Liver (tissue), 9 donors: Measurements from ENCODE around the gene DENND4A. TPM values are rescaled to one million over a fixed set of nuclear protein-coding genes. Genes with fewer than 3 reads are reported as not detected.
"Not testable (repeated sequence)": the region's sequence is repeated elsewhere in the genome, so short reads cannot be mapped to it uniquely, and the experiment has no call there.

Experiments used
- DNase-seq: peaks from one replicate; pipeline ENCODE4 v3.0.0-alpha.2; 2017; ENCODE audit warnings: low spot score
- H3K27ac ChIP-seq, 2 donors: one replicate each; pipeline ENCODE4 v1.7.0; 2013; ENCODE audit warnings: inconsistent platforms in 2 of 2, low read length in 2 of 2, control low read depth in 1 of 2, low read depth in 1 of 2, mild to moderate bottlenecking in 1 of 2
- H3K27me3 ChIP-seq, 4 donors: one replicate each; pipeline versions ENCODE4 v1.6.1 to v1.7.0; 2013; ENCODE audit warnings: low read length in 3 of 4, inconsistent platforms in 1 of 4, mild to moderate bottlenecking in 1 of 4, moderate library complexity in 1 of 4; ENCODE audit not compliant: control insufficient read depth in 4 of 4, insufficient read depth in 4 of 4
- H3K36me3 ChIP-seq, 4 donors: one replicate each; pipeline versions ENCODE4 v1.6.1 to v1.7.0; 2013; ENCODE audit warnings: low read length in 3 of 4, mild to moderate bottlenecking in 3 of 4, low read depth in 1 of 4, moderate library complexity in 1 of 4; ENCODE audit not compliant: control insufficient read depth in 4 of 4, insufficient read depth in 3 of 4
- H3K4me1 ChIP-seq, 4 donors: one replicate each; pipeline versions ENCODE4 v1.6.1 to v1.7.0; 2013; ENCODE audit warnings: low read length in 3 of 4, mild to moderate bottlenecking in 3 of 4, moderate library complexity in 1 of 4; ENCODE audit not compliant: control insufficient read depth in 4 of 4, insufficient read depth in 4 of 4
- H3K4me3 ChIP-seq, 3 donors: one replicate each; pipeline versions ENCODE4 v1.6.1 to v1.7.0; 2013; ENCODE audit warnings: low read length in 3 of 3, control low read depth in 1 of 3, low read depth in 1 of 3, mild to moderate bottlenecking in 1 of 3
- H3K9ac ChIP-seq, 2 donors: one replicate each; pipeline ENCODE4 v1.7.0; 2013; ENCODE audit warnings: low read length in 2 of 2, mild to moderate bottlenecking in 2 of 2, moderate library complexity in 2 of 2, control low read depth in 1 of 2, low read depth in 1 of 2
- H3K9me3 ChIP-seq, 4 donors: one replicate each; pipeline versions ENCODE4 v1.6.1 to v1.7.0; 2013; ENCODE audit warnings: low read length in 3 of 4; ENCODE audit not compliant: control insufficient read depth in 4 of 4
- EGR1 ChIP-seq, 2 donors: IDR thresholded peaks; 2 replicates each; pipeline ENCODE4 v1.6.1; 2016 to 2018; ENCODE audit warnings: antibody characterized with exemption in 2 of 2, low read depth in 2 of 2
- FOXA2 ChIP-seq: IDR thresholded peaks from 2 replicates; pipeline ENCODE4 v1.6.1; 2016; ENCODE audit warnings: antibody characterized with exemption
- GABPA ChIP-seq, 2 donors: IDR thresholded peaks in 1 of 2; conservative IDR thresholded peaks in 1 of 2; 2 replicates each; pipeline ENCODE4 v1.6.1; 2016; ENCODE audit warnings: antibody characterized with exemption in 2 of 2, mild to moderate bottlenecking in 1 of 2, moderate library complexity in 1 of 2
- HNF4A ChIP-seq, 2 donors: conservative IDR thresholded peaks; 2 replicates each; pipeline ENCODE4 v1.6.1; 2016; ENCODE audit warnings: antibody characterized with exemption in 2 of 2, mild to moderate bottlenecking in 2 of 2
- HNF4G ChIP-seq: IDR thresholded peaks from 2 replicates; pipeline ENCODE4 v1.6.1; 2016; ENCODE audit warnings: antibody characterized with exemption
- NR2F2 ChIP-seq: IDR thresholded peaks from 2 replicates; pipeline ENCODE4 v1.6.1; 2016; ENCODE audit warnings: antibody characterized with exemption
- RXRA ChIP-seq, 2 donors: IDR thresholded peaks; 2 replicates each; pipeline ENCODE4 v1.6.1; 2017 to 2018; ENCODE audit warnings: antibody characterized with exemption in 2 of 2, mild to moderate bottlenecking in 1 of 2
- SP1 ChIP-seq: IDR thresholded peaks from 2 replicates; pipeline ENCODE4 v1.6.1; 2018; ENCODE audit warnings: antibody characterized with exemption, mild to moderate bottlenecking
- YY1 ChIP-seq: IDR thresholded peaks from 2 replicates; pipeline ENCODE4 v1.6.1; 2016; ENCODE audit warnings: antibody characterized with exemption, mild to moderate bottlenecking
- WGBS: extraction: QIAGEN DNeasy Blood & Tissue Kit; methylation state at CpG from one replicate; pipeline ENCODE4 v1.1.7; 2013; 5-methylcytosine and 5-hydroxymethylcytosine counted together
- polyA plus RNA-seq, 2 donors: library from polyadenylated mRNA; stranded (reverse) in 1 of 2; unstranded in 1 of 2; fragments of 200-250 nt in 1 of 2; fragments of >200 nt in 1 of 2; fragmentation: Nextera tagmentation in 1 of 2; extraction: Ambion mirVana in 1 of 2; gene quantifications; one replicate each; pipeline versions ENCODE4 v1.2.1 to v1.2.3, GENCODE V29; 2013 to 2015
- total RNA-seq, 2 donors: library from RNA; depleted of rRNA; stranded (reverse); fragments of >200 nt; gene quantifications; one replicate each; pipeline ENCODE4 v1.2.3, GENCODE V29; 2014
- TF ChIP-seq, protein P1 (sequence below): IDR thresholded peaks from 2 replicates; pipeline ENCODE4 v1.6.1; 2016; ENCODE audit warnings: antibody characterized with exemption
- TF ChIP-seq, protein P2 (sequence below): IDR thresholded peaks from 2 replicates; pipeline ENCODE4 v1.6.1; 2016; ENCODE audit warnings: antibody characterized with exemption
- TF ChIP-seq, protein P3 (sequence below): fragments of 150-350 bp; IDR thresholded peaks from 2 replicates; pipeline ENCODE4 v1.5.1; 2017; ENCODE audit warnings: improper control_type of control experiment, low read depth, low read length; ENCODE audit not compliant: missing input control
- TF ChIP-seq, protein P4 (sequence below): IDR thresholded peaks from 2 replicates; pipeline ENCODE4 v1.6.1; 2016; ENCODE audit warnings: antibody characterized with exemption
- TF ChIP-seq, protein P5 (sequence below): IDR thresholded peaks from 2 replicates; pipeline ENCODE4 v1.6.1; 2016; ENCODE audit warnings: antibody characterized with exemption, mild to moderate bottlenecking
- donor health status: healthy.
- donor health status: healthy.
- donor health status: healthy.
- donor health status: healthy.
- donor health status: healthy.

The DENND4A gene
- total and polyA plus RNA-seq, 4 donors, result 5.2 to 75.5 (median 23.9) TPM

DNA sequence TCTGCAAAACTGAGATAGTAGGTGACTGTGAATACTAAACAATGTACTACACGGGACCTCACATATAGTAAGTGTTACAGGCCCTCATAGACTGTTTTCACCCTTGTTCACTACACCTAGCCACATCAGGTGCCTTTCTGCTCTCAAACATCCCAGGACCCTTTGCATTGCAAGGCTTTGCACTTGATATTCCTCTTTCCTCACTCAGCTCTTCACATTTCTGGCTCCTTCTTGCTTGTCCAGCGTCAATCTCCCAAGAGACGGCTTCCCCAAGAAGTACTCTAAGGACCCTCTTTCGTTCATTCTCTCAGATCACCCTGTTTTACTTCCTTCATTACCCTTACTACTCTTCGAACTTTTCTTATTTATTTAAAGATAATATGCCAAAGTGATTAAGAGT lies 10.0 kb downstream of the DENND4A start:
- no peaks in the 10 kb centered on the region for H3K27me3 ChIP-seq
- peaks cover 6 to 11% (median 9%) of the 10 kb centered on the region in 4 donors for H3K4me1 ChIP-seq
- 94% methylated on average over 5 of the region's 5 CpGs for WGBS
- TF ChIP-seq HNF4A (conservative IDR thresholded peaks at IDR 0.05) (no peak), YY1 (no peak), HNF4G (no peak), SP1 (no peak), NR2F2 (no peak), FOXA2 (no peak), RXRA (IDR thresholded peaks at IDR 0.05) (no peak), EGR1 (IDR thresholded peaks at IDR 0.05; ENCODE audit: low read depth in 2 of 2) (no peak), GABPA (IDR thresholded peaks at IDR 0.05 in 1 of 2, conservative IDR thresholded peaks at IDR 0.05 in 1 of 2) (no peak)
- TF ChIP-seq, protein P1, sequence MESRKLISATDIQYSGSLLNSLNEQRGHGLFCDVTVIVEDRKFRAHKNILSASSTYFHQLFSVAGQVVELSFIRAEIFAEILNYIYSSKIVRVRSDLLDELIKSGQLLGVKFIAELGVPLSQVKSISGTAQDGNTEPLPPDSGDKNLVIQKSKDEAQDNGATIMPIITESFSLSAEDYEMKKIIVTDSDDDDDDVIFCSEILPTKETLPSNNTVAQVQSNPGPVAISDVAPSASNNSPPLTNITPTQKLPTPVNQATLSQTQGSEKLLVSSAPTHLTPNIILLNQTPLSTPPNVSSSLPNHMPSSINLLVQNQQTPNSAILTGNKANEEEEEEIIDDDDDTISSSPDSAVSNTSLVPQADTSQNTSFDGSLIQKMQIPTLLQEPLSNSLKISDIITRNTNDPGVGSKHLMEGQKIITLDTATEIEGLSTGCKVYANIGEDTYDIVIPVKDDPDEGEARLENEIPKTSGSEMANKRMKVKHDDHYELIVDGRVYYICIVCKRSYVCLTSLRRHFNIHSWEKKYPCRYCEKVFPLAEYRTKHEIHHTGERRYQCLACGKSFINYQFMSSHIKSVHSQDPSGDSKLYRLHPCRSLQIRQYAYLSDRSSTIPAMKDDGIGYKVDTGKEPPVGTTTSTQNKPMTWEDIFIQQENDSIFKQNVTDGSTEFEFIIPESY, result no peak
- TF ChIP-seq, protein P2, sequence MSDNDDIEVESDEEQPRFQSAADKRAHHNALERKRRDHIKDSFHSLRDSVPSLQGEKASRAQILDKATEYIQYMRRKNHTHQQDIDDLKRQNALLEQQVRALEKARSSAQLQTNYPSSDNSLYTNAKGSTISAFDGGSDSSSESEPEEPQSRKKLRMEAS, result no peak
- TF ChIP-seq, protein P3, sequence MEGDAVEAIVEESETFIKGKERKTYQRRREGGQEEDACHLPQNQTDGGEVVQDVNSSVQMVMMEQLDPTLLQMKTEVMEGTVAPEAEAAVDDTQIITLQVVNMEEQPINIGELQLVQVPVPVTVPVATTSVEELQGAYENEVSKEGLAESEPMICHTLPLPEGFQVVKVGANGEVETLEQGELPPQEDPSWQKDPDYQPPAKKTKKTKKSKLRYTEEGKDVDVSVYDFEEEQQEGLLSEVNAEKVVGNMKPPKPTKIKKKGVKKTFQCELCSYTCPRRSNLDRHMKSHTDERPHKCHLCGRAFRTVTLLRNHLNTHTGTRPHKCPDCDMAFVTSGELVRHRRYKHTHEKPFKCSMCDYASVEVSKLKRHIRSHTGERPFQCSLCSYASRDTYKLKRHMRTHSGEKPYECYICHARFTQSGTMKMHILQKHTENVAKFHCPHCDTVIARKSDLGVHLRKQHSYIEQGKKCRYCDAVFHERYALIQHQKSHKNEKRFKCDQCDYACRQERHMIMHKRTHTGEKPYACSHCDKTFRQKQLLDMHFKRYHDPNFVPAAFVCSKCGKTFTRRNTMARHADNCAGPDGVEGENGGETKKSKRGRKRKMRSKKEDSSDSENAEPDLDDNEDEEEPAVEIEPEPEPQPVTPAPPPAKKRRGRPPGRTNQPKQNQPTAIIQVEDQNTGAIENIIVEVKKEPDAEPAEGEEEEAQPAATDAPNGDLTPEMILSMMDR, result no peak
- TF ChIP-seq, protein P4, sequence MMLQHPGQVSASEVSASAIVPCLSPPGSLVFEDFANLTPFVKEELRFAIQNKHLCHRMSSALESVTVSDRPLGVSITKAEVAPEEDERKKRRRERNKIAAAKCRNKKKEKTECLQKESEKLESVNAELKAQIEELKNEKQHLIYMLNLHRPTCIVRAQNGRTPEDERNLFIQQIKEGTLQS, result no peak
- TF ChIP-seq, protein P5, sequence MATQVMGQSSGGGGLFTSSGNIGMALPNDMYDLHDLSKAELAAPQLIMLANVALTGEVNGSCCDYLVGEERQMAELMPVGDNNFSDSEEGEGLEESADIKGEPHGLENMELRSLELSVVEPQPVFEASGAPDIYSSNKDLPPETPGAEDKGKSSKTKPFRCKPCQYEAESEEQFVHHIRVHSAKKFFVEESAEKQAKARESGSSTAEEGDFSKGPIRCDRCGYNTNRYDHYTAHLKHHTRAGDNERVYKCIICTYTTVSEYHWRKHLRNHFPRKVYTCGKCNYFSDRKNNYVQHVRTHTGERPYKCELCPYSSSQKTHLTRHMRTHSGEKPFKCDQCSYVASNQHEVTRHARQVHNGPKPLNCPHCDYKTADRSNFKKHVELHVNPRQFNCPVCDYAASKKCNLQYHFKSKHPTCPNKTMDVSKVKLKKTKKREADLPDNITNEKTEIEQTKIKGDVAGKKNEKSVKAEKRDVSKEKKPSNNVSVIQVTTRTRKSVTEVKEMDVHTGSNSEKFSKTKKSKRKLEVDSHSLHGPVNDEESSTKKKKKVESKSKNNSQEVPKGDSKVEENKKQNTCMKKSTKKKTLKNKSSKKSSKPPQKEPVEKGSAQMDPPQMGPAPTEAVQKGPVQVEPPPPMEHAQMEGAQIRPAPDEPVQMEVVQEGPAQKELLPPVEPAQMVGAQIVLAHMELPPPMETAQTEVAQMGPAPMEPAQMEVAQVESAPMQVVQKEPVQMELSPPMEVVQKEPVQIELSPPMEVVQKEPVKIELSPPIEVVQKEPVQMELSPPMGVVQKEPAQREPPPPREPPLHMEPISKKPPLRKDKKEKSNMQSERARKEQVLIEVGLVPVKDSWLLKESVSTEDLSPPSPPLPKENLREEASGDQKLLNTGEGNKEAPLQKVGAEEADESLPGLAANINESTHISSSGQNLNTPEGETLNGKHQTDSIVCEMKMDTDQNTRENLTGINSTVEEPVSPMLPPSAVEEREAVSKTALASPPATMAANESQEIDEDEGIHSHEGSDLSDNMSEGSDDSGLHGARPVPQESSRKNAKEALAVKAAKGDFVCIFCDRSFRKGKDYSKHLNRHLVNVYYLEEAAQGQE, result no peak
- no peak overlapping the region for H3K9ac ChIP-seq
- H3K4me3 ChIP-seq, result no peak overlapping the region
- no peaks in the 10 kb centered on the region for H3K9me3 ChIP-seq
- DNase-seq, result no peak
- H3K36me3 ChIP-seq, result peaks cover 0 to 2% (median 0%) of the 10 kb centered on the region in 4 donors
- H3K27ac ChIP-seq, result no peak overlapping the region

DNA sequence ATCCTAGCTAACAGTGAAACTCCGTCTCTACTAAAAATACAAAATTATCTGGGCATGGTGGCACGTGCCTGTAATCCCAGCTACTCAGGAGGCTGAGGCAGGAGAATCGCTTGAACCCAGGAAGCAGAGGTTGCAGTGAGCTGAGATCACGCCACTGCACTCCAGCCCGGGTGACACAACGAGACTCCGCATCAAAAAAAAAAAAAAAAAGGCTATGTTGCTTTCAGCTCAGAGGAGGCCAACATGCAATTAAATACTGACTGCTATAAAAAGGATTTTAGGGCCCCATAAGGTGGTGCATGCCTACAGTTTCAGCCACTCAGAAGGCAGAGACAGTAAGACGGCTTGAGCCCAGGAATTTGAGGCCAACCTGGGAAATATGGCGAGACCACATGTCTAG lies 13.4 kb downstream of the DENND4A start:
- not testable (repeated sequence) for DNase-seq, H3K36me3 ChIP-seq, H3K27me3 ChIP-seq, H3K9me3 ChIP-seq, H3K4me3 ChIP-seq, H3K4me1 ChIP-seq, H3K27ac ChIP-seq, H3K9ac ChIP-seq
- WGBS, result 83% methylated on average over 9 of the region's 9 CpGs
